Urinary bladder (tissue), 4 donors: ENCODE data around the gene SLC38A8. TPM values are rescaled to one million over a fixed set of nuclear protein-coding genes. Genes with fewer than 3 reads are reported as not detected.

Experiments
- DNase-seq: peaks from one replicate; pipeline ENCODE4 v3.0.0-alpha.2; 2015; ENCODE audit errors: extremely low spot score
- H3K27ac ChIP-seq: one replicate; pipeline ENCODE4 v1.5.1; 2013; ENCODE audit warnings: low read depth, mild to moderate bottlenecking, moderate library complexity
- H3K36me3 ChIP-seq: one replicate; pipeline ENCODE4 v1.6.1; 2013; ENCODE audit warnings: mild to moderate bottlenecking, moderate library complexity; ENCODE audit not compliant: insufficient read depth
- H3K4me1 ChIP-seq: one replicate; pipeline ENCODE4 v1.6.1; 2013; ENCODE audit warnings: mild to moderate bottlenecking, moderate library complexity; ENCODE audit not compliant: insufficient read depth
- H3K4me3 ChIP-seq: one replicate; pipeline ENCODE4 v1.5.1; 2013; ENCODE audit warnings: low read depth, low read length
- WGBS: extraction: QIAGEN DNeasy Blood & Tissue Kit; methylation state at CpG from one replicate; pipeline ENCODE4 v1.1.7; 2013; 5-methylcytosine and 5-hydroxymethylcytosine counted together
- polyA plus RNA-seq: library from polyadenylated mRNA; stranded (reverse); fragments of 200-250 nt; gene quantifications from one replicate; pipeline ENCODE4 v1.2.3, GENCODE V29; 2013
- total RNA-seq: library from RNA; depleted of rRNA; stranded (reverse); fragments of >200 nt; gene quantifications from one replicate; pipeline ENCODE4 v1.2.3, GENCODE V29; 2014
- donor health status: healthy with polysubstance abuse.
- donor health status: healthy.

The SLC38A8 gene
- total RNA-seq (not detected), polyA plus RNA-seq (not detected)

- 66% methylated on average over 9 of the region's 9 CpGs for WGBS
- no peak for DNase-seq
- H3K4me1 ChIP-seq = no peaks in the 10 kb centered on the region
- no peak within 1 kb of the TSS for H3K27ac ChIP-seq
- no peak within 1 kb of the TSS for H3K4me3 ChIP-seq
- H3K36me3 ChIP-seq = no peaks in the 10 kb centered on the region
Measured at GRCh38 chr16:84042308-84042878, at the start of gene SLC38A8. TSS of gene SLC38A8 (minus strand) at chr16:84042795. CDS start at chr16:84042157, 638 bp downstream.

- DNase-seq = no peak
- H3K27ac ChIP-seq = no peak overlapping the region
- H3K36me3 ChIP-seq = peaks cover 6% of the 10 kb centered on the region
- no peaks in the 10 kb centered on the region for H3K4me1 ChIP-seq
- 90% methylated on average over 10 of the region's 10 CpGs for WGBS
- H3K4me3 ChIP-seq = no peak overlapping the region
Measured at GRCh38 chr16:84091460-84091859, 48.9 kb upstream of the SLC38A8 start.

GRCh38 chr16:84090211-84090610 is 47.6 kb upstream of the SLC38A8 start:
- 90% methylated on average over 9 of the region's 9 CpGs for WGBS
- no peak for DNase-seq
- Histone ChIP-seq H3K27ac (no peak overlapping the region), H3K4me1 (no peaks in the 10 kb centered on the region), H3K4me3 (no peak overlapping the region), H3K36me3 (peaks cover 4% of the 10 kb centered on the region)

- WGBS = 80% methylated on average over 15 of the region's 15 CpGs
Measured at GRCh38 chr16:84088695-84089395, 46.2 kb upstream of the SLC38A8 start.

GRCh38 chr16:84087466-84088151 is 45.0 kb upstream of the SLC38A8 start:
- DNase-seq = no peak
- H3K36me3 ChIP-seq = peaks cover 1% of the 10 kb centered on the region
- H3K4me1 ChIP-seq = no peaks in the 10 kb centered on the region
- 84% methylated on average over 11 of the region's 11 CpGs for WGBS
- no peak overlapping the region for H3K4me3 ChIP-seq
- H3K27ac ChIP-seq = no peak overlapping the region

More at GRCh38 chr16:84088695-84089395, 46.2 kb upstream of the SLC38A8 start:
- no peak overlapping the region for H3K4me3 ChIP-seq
- DNase-seq = no peak
- no peaks in the 10 kb centered on the region for H3K4me1 ChIP-seq
- no peak overlapping the region for H3K27ac ChIP-seq
- H3K36me3 ChIP-seq = peaks cover 4% of the 10 kb centered on the region

GRCh38 chr16:84087001-84087400 is 44.4 kb upstream of the SLC38A8 start:
- DNase-seq = no peak
- peaks cover 1% of the 10 kb centered on the region for H3K36me3 ChIP-seq
- H3K4me3 ChIP-seq = no peak overlapping the region
- H3K27ac ChIP-seq = no peak overlapping the region
- no peaks in the 10 kb centered on the region for H3K4me1 ChIP-seq
- WGBS = 84% methylated on average over 12 of the region's 12 CpGs

- 69% methylated on average over 11 of the region's 11 CpGs for WGBS
- Histone ChIP-seq H3K36me3 (peaks cover 1% of the 10 kb centered on the region), H3K4me1 (no peaks in the 10 kb centered on the region), H3K27ac (no peak overlapping the region), H3K4me3 (no peak overlapping the region)
- no peak for DNase-seq
Measured at GRCh38 chr16:84086341-84086740, 43.7 kb upstream of the SLC38A8 start.

GRCh38 chr16:84085773-84086172 is 43.2 kb upstream of the SLC38A8 start:
- no peak overlapping the region for H3K27ac ChIP-seq
- no peaks in the 10 kb centered on the region for H3K4me1 ChIP-seq
- DNase-seq = no peak
- WGBS = 61% methylated on average over 6 of the region's 6 CpGs
- no peak overlapping the region for H3K4me3 ChIP-seq
- H3K36me3 ChIP-seq = peaks cover 1% of the 10 kb centered on the region

- H3K4me3 ChIP-seq = no peak overlapping the region
- no peak overlapping the region for H3K27ac ChIP-seq
- DNase-seq = no peak
- no peaks in the 10 kb centered on the region for H3K4me1 ChIP-seq
- peaks cover 1% of the 10 kb centered on the region for H3K36me3 ChIP-seq
- WGBS = 88% methylated on average over 8 of the region's 8 CpGs
Measured at GRCh38 chr16:84085271-84085667, 42.7 kb upstream of the SLC38A8 start.

- no peaks in the 10 kb centered on the region for H3K4me1 ChIP-seq
- H3K36me3 ChIP-seq = peaks cover 1% of the 10 kb centered on the region
- H3K27ac ChIP-seq = no peak overlapping the region
- no peak overlapping the region for H3K4me3 ChIP-seq
- no peak for DNase-seq
- WGBS = 52% methylated on average over 11 of the region's 11 CpGs
Measured at GRCh38 chr16:84084570-84085270, 42.1 kb upstream of the SLC38A8 start.

GRCh38 chr16:84082835-84083569 is 40.4 kb upstream of the SLC38A8 start:
- Histone ChIP-seq H3K4me1 (no peaks in the 10 kb centered on the region), H3K4me3 (no peak overlapping the region), H3K36me3 (no peaks in the 10 kb centered on the region), H3K27ac (no peak overlapping the region)
- DNase-seq = no peak
- 87% methylated on average over 11 of the region's 11 CpGs for WGBS

- DNase-seq = no peak
- Histone ChIP-seq H3K4me1 (no peaks in the 10 kb centered on the region), H3K36me3 (no peaks in the 10 kb centered on the region), H3K27ac (no peak overlapping the region), H3K4me3 (no peak overlapping the region)
- WGBS = 78% methylated on average over 6 of the region's 6 CpGs
Measured at GRCh38 chr16:84082110-84082509, 39.5 kb upstream of the SLC38A8 start.

GRCh38 chr16:84081446-84081989 is 38.9 kb upstream of the SLC38A8 start:
- Histone ChIP-seq H3K27ac (no peak overlapping the region), H3K4me3 (no peak overlapping the region), H3K4me1 (no peaks in the 10 kb centered on the region), H3K36me3 (peaks cover 2% of the 10 kb centered on the region)
- 86% methylated on average over 14 of the region's 14 CpGs for WGBS
- no peak for DNase-seq
